Loucy (cell line): ENCODE measurements around the gene ACADM.

Experiments
- H2AFZ ChIP-seq: fragments of 200-600 bp; sonication (generic); 2 replicates; pipeline ENCODE4 v1.6.0; 2016; ENCODE audit warnings: antibody characterized with exemption, mild to moderate bottlenecking, low read length, moderate library complexity
- H3F3A ChIP-seq: fragments of 200-600 bp; 2 replicates; pipeline ENCODE4 v1.6.0; 2016; ENCODE audit warnings: antibody characterized with exemption, low read depth, mild to moderate bottlenecking
- H3K27me3 ChIP-seq: fragments of 200-600 bp; sonication (generic); 2 replicates; pipeline ENCODE4 v1.6.1; 2014; ENCODE audit warnings: low read length, mild to moderate bottlenecking; ENCODE audit not compliant: insufficient read depth, poor library complexity, severe bottlenecking
- H3K36me3 ChIP-seq: fragments of 200-600 bp; sonication (generic); 2 replicates; pipeline ENCODE4 v1.6.1; 2016; ENCODE audit warnings: low read length; ENCODE audit not compliant: insufficient read depth
- H3K4me1 ChIP-seq: fragments of 200-600 bp; sonication (generic); 2 replicates; pipeline ENCODE4 v1.5.1; 2014; ENCODE audit warnings: low read length, mild to moderate bottlenecking; ENCODE audit not compliant: insufficient read depth, poor library complexity, severe bottlenecking
- H3K4me2 ChIP-seq: fragments of 200-600 bp; sonication (generic); 2 replicates; pipeline ENCODE4 v1.6.0; 2014; ENCODE audit warnings: antibody characterized with exemption, low read length, low read depth, mild to moderate bottlenecking; ENCODE audit not compliant: poor library complexity, severe bottlenecking
- H3K4me3 ChIP-seq: fragments of 200-600 bp; sonication (generic); 2 replicates; pipeline ENCODE4 v1.5.1; 2014; ENCODE audit warnings: low read length, mild to moderate bottlenecking, mixed read lengths; ENCODE audit not compliant: poor library complexity, severe bottlenecking
- H3K79me2 ChIP-seq: fragments of 200-600 bp; sonication (generic); 2 replicates; pipeline ENCODE4 v1.6.1; 2014; ENCODE audit warnings: low read length; ENCODE audit not compliant: insufficient read depth
- H3K9ac ChIP-seq: fragments of 200-600 bp; sonication (generic); 2 replicates; pipeline ENCODE4 v1.6.0; 2014; ENCODE audit warnings: mild to moderate bottlenecking, low read depth, low read length, moderate library complexity; ENCODE audit not compliant: poor library complexity, severe bottlenecking
- H3K9me2 ChIP-seq: fragments of 200-600 bp; sonication (generic); replicated peaks from 2 replicates; pipeline ENCODE4 v1.6.1; 2016; ENCODE audit warnings: low read depth, low read length, mixed read lengths
- H3K9me3 ChIP-seq: fragments of 200-600 bp; sonication (generic); 2 replicates; pipeline ENCODE4 v1.6.1; 2014; ENCODE audit warnings: mild to moderate bottlenecking, antibody characterized with exemption, low read length, low read depth; ENCODE audit not compliant: insufficient read depth
- H4K20me1 ChIP-seq: fragments of 200-600 bp; sonication (generic); 2 replicates; pipeline ENCODE4 v1.6.0; 2014; ENCODE audit warnings: antibody characterized with exemption, low read length, mild to moderate bottlenecking; ENCODE audit not compliant: insufficient read depth, poor library complexity, severe bottlenecking
- EZH2phosphoT487 ChIP-seq: fragments of 200-600 bp; IDR thresholded peaks from 2 replicates; pipeline ENCODE4 v1.6.1; 2018; ENCODE audit warnings: antibody characterized with exemption, mild to moderate bottlenecking, moderate library complexity, borderline replicate concordance
- TF ChIP-seq, protein P1 (sequence below): fragments of 200-600 bp; sonication (generic); conservative IDR thresholded peaks from 2 replicates; pipeline ENCODE4 v1.5.1; 2014; ENCODE audit warnings: mild to moderate bottlenecking, antibody characterized with exemption, low read length

ACADM gene

GRCh38 chr1:75765697-75766355, 41.3 kb downstream of the ACADM start:
- no peaks in the 10 kb centered on the region for H3K27me3 ChIP-seq
- no peaks in the 10 kb centered on the region for H3K4me1 ChIP-seq
- no peaks in the 10 kb centered on the region for H3K9me2 ChIP-seq
- H3K9ac ChIP-seq = no peak overlapping the region
- H3K9me3 ChIP-seq = no peaks in the 10 kb centered on the region
- H3K4me3 ChIP-seq = no peak overlapping the region
- no peak overlapping the region for H2AFZ ChIP-seq
- no peaks in the 10 kb centered on the region for H3K79me2 ChIP-seq
- no peaks in the 10 kb centered on the region for H3K36me3 ChIP-seq
- no peak overlapping the region for H3K4me2 ChIP-seq
- H4K20me1 ChIP-seq = no peaks in the 10 kb centered on the region
- H3F3A ChIP-seq = no peaks in the 10 kb centered on the region
- no peak for TF ChIP-seq EZH2phosphoT487
- TF ChIP-seq, protein P1, sequence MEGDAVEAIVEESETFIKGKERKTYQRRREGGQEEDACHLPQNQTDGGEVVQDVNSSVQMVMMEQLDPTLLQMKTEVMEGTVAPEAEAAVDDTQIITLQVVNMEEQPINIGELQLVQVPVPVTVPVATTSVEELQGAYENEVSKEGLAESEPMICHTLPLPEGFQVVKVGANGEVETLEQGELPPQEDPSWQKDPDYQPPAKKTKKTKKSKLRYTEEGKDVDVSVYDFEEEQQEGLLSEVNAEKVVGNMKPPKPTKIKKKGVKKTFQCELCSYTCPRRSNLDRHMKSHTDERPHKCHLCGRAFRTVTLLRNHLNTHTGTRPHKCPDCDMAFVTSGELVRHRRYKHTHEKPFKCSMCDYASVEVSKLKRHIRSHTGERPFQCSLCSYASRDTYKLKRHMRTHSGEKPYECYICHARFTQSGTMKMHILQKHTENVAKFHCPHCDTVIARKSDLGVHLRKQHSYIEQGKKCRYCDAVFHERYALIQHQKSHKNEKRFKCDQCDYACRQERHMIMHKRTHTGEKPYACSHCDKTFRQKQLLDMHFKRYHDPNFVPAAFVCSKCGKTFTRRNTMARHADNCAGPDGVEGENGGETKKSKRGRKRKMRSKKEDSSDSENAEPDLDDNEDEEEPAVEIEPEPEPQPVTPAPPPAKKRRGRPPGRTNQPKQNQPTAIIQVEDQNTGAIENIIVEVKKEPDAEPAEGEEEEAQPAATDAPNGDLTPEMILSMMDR = no peak

GRCh38 chr1:75768016-75768415, 43.5 kb downstream of the ACADM start:
- Histone ChIP-seq H4K20me1 (no peaks in the 10 kb centered on the region), H3K79me2 (no peaks in the 10 kb centered on the region), H3K9ac (no peak overlapping the region), H3K9me3 (no peaks in the 10 kb centered on the region), H3K4me2 (no peak overlapping the region), H3K9me2 (no peaks in the 10 kb centered on the region), H2AFZ (no peak overlapping the region), H3K27me3 (no peaks in the 10 kb centered on the region), H3K36me3 (no peaks in the 10 kb centered on the region), H3K4me1 (no peaks in the 10 kb centered on the region), H3F3A (no peaks in the 10 kb centered on the region), H3K4me3 (no peak overlapping the region)
- no peak for TF ChIP-seq EZH2phosphoT487
- TF ChIP-seq, protein P1 = no peak

DNA sequence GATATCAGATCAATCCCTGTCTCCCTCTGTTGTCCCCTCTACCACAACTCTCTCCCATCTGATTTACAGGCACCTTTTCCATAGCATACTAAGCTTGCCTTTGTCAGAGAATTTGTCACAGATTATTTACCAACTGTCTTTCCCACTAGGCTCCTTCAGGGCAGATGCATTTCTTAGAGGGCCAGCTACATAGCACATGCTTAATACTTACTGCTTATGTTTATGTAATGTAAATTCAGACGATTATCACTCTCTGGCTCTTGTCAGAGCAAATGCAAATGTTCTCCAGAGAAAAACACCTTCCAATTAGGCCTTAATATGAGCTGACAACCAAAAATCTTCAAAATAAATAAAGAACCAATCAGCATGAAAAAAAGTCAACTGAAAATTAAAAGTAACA, 46.3 kb downstream of the ACADM start:
- no peak overlapping the region for H3K4me3 ChIP-seq
- no peaks in the 10 kb centered on the region for H3K27me3 ChIP-seq
- no peaks in the 10 kb centered on the region for H3K36me3 ChIP-seq
- H3F3A ChIP-seq = no peaks in the 10 kb centered on the region
- H3K9me3 ChIP-seq = no peaks in the 10 kb centered on the region; the same call in 1 of the 2 replicates
- H4K20me1 ChIP-seq = no peaks in the 10 kb centered on the region
- no peaks in the 10 kb centered on the region for H3K4me1 ChIP-seq
- H2AFZ ChIP-seq = no peak overlapping the region
- no peak for TF ChIP-seq EZH2phosphoT487
- TF ChIP-seq, protein P1 = no peak
- H3K79me2 ChIP-seq = no peaks in the 10 kb centered on the region
- no peak overlapping the region for H3K4me2 ChIP-seq
- no peak overlapping the region for H3K9ac ChIP-seq
- no peaks in the 10 kb centered on the region for H3K9me2 ChIP-seq
